ENCODE measurements around the gene DCTN3.

- TF ChIP-seq POLR2A (IDR thresholded peaks at IDR 0.05; ENCODE audit: low read depth, low read length), result no peak
- no peak for TF ChIP-seq CTCF (IDR thresholded peaks at IDR 0.05; ENCODE audit: extremely low read depth in 1 of 2, insufficient read depth in 1 of 2, low read depth in 1 of 2, low read length in 2 of 2)
Measured at GRCh38 chr9:34599546-34599945, 20.7 kb downstream of the DCTN3 start.
